ENCODE measurements around the gene VARS1.
A peak's percentile ranks its signal among the peaks of the same experiment; 100 is the strongest.

DNA sequence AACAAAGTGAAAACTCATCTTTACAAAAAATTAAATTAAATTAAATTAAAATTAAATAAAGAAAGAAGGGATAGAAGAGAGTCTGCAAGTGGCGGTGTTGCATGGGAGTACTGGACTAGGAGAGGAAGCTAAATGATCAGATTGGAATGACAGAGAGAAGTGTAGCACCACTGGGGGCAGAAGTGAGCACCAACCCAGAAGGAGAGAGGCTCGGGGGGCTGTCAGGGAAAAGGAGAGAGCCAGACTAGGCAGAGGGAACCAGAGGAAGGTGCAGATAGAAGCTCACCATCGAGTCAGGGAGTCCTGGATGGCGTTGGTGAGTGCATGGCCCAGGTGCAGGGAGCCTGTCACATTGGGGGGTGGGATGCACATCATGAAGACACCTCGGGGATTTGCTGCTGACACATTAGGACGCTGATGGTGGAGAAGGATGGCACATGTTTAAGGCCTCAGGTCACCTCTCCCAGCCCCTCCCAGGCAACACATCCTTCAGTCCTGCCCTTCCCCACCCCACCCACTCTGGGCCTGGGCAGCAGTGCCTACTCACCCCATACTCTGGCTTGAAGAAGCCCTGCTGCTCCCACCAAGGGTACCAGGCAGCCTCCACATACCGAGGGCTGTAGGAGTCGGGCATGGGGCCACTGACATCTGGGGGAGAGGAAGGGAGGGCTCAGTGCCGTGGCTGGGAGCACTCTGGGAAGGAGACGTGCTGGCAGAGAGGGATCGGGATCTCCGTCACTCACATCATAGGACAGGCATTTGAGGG is 4.0 kb downstream of the VARS1 start:
- TF ChIP-seq EZH2 (IDR thresholded peaks at IDR 0.05; ENCODE audit: low read depth) = no peak
- TF ChIP-seq, protein P1, sequence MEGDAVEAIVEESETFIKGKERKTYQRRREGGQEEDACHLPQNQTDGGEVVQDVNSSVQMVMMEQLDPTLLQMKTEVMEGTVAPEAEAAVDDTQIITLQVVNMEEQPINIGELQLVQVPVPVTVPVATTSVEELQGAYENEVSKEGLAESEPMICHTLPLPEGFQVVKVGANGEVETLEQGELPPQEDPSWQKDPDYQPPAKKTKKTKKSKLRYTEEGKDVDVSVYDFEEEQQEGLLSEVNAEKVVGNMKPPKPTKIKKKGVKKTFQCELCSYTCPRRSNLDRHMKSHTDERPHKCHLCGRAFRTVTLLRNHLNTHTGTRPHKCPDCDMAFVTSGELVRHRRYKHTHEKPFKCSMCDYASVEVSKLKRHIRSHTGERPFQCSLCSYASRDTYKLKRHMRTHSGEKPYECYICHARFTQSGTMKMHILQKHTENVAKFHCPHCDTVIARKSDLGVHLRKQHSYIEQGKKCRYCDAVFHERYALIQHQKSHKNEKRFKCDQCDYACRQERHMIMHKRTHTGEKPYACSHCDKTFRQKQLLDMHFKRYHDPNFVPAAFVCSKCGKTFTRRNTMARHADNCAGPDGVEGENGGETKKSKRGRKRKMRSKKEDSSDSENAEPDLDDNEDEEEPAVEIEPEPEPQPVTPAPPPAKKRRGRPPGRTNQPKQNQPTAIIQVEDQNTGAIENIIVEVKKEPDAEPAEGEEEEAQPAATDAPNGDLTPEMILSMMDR (conservative IDR thresholded peaks at IDR 0.05) = peak; percentile 60; the same call in 1 of the 2 replicates
